VCaP (cell line): ENCODE data around the gene MCOLN1.

ENCODE experiments used
- H3K27ac ChIP-seq: fragments of 450-650 bp; 2 replicates; pipeline ENCODE4 v1.5.1; 2017
- TF ChIP-seq, protein P1 (sequence below): fragments of 450-650 bp; conservative IDR thresholded peaks from 2 replicates; pipeline ENCODE4 v1.5.1; 2017; ENCODE audit warnings: mild to moderate bottlenecking, moderate library complexity

MCOLN1 gene

DNA sequence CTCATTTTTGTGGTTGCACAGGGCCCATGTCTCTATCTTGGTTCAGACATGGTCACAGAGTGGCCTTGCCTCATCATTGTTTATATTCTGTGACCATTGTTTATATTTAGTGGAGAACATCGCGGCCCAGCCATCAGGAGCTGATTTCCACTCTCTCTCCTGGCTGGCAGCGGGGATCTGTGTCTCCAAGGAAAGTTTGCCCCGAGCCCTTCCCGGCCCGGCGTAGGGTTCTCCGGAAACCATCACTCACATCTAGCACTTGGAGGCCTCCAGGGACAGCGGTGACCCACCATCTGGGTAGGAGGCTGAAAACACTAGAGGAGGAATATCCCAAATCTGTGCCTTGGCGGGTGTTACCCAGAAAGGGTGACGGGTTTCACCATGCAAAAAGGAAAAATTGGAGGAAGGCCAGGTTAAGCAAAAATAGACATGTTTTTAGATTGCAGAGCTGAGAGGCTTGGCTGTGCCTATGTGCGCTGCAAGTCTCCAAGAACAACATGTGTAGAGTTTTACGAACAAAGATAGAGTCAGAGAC lies 7.2 kb upstream of the MCOLN1 start:
- peak overlapping the region; percentile 68; the same call in 1 of the 2 replicates for H3K27ac ChIP-seq

DNA sequence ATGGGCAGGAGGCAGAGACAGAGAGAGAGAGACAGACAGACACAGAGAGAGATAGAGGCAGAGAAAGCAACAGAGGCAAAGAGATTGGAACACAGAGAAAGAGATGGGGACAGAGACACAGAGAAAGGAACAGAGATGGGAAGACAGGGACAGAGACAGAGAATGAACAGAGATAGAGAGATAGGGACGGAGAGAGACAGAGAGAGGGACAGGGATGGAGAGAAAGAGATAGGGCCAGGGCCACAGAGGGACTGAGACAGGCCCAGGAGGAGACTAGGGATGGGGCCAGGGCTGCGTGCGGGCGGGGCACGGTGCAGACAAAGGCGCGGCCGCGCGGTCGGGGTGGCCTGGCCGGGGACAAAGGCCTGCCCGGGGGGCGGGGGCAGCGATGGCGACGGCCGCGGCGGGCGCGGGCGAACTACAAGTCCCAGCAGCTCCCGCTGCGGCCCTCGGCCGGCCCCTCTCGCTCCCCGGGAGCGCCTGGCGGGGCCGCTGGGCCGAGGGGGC lies 6.7 kb upstream of the MCOLN1 start, which contains the start of gene ZNF358:
Gene ZNF358 (plus strand): TSS at position 459 of the 507 bp plus-strand sequence. CDS start 3,140 bp downstream, outside the sequence.
- H3K27ac ChIP-seq = peak within 1 kb of the TSS; percentile 68; the same call in 1 of the 2 replicates
- TF ChIP-seq, protein P1, sequence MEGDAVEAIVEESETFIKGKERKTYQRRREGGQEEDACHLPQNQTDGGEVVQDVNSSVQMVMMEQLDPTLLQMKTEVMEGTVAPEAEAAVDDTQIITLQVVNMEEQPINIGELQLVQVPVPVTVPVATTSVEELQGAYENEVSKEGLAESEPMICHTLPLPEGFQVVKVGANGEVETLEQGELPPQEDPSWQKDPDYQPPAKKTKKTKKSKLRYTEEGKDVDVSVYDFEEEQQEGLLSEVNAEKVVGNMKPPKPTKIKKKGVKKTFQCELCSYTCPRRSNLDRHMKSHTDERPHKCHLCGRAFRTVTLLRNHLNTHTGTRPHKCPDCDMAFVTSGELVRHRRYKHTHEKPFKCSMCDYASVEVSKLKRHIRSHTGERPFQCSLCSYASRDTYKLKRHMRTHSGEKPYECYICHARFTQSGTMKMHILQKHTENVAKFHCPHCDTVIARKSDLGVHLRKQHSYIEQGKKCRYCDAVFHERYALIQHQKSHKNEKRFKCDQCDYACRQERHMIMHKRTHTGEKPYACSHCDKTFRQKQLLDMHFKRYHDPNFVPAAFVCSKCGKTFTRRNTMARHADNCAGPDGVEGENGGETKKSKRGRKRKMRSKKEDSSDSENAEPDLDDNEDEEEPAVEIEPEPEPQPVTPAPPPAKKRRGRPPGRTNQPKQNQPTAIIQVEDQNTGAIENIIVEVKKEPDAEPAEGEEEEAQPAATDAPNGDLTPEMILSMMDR = no peak

More for the DNA sequence above, 7.2 kb upstream of the MCOLN1 start:
- TF ChIP-seq, protein P1 = no peak

DNA sequence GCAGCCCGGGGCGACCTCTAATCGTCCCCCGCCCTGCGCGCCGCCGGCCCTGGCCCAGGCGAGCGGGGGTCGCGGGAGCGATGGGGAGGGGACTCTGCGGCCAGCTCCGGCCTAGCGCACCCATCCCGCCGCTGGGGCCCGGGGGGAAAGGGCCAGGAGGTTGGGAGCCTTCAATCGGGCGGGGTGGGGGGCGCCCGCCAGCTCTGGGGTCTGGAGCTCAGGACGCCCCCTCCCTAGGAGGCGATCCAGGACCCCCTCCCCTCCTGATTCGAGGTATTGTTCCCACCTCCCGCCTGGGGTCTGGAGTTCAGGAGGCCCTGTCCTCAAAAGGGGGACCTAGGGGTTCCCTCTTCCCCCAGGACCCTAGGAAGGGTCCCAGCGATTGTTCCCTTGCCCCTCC lies 6.1 kb upstream of the MCOLN1 start:
- H3K27ac ChIP-seq = peak overlapping the region; percentile 68; the same call in 1 of the 2 replicates

DNA sequence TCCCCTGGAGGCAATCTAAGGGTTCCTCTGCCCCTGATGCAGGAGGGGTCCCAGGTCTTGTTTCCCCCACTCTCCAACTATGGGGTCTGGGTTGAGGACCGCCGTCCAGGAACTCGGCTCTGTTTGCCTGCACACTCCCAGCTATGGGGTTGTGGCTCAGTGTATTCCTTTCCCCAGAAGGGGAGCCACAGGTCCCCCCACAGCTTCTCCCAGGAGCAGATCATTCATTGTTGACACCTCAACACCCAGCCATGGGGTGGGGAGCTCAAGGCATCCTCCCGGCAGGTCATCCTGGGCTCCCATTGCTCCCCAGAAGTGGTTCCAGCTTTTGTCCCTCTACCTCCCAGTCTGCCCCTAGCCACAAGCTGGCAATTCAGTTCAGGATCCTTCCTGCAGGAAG lies 5.5 kb upstream of the MCOLN1 start:
- TF ChIP-seq, protein P1 = no peak
- peak overlapping the region; percentile 68; the same call in 1 of the 2 replicates for H3K27ac ChIP-seq

More for the DNA sequence above, 6.1 kb upstream of the MCOLN1 start:
- TF ChIP-seq, protein P1 = no peak

DNA sequence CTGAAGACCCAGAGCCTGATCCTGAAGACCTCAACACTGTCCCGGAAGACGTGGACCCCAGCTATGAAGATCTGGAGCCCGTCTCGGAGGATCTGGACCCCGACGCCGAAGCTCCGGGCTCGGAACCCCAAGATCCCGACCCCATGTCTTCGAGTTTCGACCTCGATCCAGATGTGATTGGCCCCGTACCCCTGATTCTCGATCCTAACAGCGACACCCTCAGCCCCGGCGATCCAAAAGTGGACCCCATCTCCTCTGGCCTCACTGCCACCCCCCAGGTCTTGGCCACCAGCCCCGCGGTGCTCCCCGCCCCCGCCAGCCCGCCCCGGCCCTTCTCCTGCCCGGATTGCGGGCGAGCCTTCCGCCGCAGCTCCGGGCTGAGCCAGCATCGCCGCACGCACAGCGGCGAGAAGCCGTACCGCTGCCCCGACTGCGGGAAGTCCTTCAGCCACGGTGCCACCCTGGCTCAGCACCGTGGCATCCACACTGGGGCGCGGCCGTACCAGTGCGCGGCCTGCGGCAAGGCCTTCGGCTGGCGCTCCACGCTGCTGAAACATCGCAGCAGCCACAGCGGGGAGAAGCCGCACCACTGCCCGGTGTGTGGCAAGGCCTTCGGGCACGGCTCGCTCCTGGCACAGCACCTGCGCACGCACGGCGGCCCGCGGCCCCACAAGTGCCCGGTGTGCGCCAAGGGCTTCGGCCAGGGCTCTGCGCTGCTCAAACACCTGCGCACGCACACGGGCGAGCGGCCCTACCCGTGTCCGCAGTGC lies 2.9 kb upstream of the MCOLN1 start:
- H3K27ac ChIP-seq = no peak overlapping the region
- TF ChIP-seq, protein P1 = no peak

DNA sequence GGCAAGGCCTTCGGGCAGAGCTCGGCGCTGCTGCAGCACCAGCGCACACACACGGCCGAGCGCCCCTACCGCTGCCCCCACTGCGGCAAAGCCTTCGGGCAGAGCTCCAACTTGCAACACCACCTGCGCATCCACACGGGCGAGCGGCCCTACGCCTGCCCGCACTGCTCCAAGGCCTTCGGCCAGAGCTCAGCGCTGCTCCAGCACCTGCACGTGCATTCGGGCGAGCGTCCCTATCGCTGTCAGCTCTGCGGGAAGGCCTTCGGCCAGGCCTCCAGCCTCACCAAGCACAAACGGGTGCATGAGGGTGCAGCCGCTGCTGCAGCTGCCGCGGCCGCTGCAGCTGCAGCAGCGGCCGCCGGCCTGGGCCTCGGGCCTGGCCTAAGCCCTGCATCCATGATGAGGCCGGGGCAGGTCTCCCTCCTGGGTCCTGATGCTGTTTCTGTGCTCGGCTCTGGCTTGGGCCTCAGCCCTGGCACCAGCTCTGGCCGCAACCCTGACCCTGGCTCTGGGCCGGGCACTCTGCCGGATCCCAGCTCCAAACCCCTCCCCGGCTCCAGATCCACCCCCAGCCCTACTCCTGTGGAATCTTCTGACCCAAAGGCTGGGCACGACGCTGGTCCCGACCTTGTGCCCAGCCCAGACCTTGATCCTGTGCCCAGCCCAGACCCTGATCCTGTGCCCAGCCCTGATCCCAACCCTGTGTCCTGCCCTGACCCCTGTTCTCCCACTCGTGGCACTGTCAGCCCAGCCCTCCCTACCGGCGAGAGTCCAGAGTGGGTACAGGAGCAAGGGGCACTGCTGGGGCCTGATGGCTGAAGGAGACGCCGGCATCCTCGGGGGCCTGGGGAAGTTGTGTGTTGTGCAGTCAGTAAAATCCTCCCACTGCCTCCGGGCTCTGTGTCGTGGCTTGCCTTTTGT lies 2.0 kb upstream of the MCOLN1 start:
- no peak overlapping the region for H3K27ac ChIP-seq
- TF ChIP-seq, protein P1 = no peak
